HG02623 (cell line): ENCODE measurements around the gene RIMBP2.

Experiments used
- ATAC-seq: cut with Tn5 transposase; IDR thresholded peaks from one replicate; pipeline ENCODE4 v1.9.1; 2021; ENCODE audit warnings: moderate library complexity; ENCODE audit not compliant: unreplicated experiment

RIMBP2 gene

DNA sequence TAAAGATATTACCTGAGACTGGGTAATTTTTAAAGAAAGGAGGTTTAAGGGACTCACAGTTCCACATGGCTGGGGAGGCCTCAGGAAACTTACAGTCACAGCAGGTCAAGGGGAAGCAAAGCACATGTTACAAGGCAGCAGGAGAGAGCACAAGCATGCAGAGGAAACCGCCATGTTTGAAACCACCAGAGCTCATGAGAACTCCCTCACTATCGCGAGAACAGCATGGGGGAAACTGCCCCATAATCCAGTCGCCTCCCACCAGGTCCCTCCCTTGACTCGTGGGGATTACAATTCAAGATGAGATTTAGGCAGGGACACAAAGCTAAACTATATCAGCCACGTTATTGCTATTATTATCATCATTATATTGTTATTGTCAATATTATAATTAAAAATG, 138.7 kb downstream of the RIMBP2 start:
- ATAC-seq: no peak

GRCh38 chr12:130576371-130576816, 139.7 kb downstream of the RIMBP2 start:
- ATAC-seq: no peak

DNA sequence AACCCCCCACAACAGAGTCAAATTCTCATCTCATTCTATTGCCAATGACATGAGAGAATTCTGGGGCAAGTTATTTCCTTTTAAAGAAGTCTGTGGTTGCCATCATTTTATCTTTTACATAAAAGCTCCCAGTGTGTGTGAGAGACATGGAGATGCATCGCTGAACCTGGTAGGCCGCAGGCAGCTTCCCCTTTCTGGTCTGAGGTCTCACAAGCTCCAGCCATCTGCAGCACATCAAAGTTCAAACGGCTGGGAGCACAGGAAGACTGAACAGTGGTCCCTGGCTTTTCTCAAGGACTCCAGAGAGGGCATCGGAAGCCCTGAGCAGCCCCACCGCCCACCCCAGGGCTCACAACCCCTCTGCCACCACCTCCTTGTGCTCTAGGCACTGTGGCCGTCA, 141.7 kb downstream of the RIMBP2 start:
- ATAC-seq: no peak

DNA sequence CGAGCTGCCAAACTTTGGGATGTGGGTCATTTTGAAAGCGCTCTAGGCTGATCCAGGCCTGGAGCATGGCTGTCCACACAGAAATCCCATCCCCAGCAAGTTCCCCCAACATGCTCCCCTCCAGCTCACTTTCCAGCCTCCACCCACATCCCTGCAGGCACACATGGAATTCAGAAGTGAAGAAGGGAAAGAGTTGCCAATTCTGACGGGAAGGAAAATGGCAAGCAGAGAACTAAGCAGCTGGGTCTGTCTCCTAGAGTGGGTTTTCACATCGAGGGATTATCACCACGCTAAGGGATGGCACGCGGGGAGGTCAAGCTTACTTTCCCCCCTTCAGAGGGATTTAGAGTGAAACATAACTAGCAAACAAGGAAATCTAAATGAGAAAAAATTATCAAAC, 142.3 kb downstream of the RIMBP2 start:
- ATAC-seq: no peak

- no peak for ATAC-seq
These were observed 142.9 kb downstream of the RIMBP2 start for GRCh38 chr12:130573235-130573634.

GRCh38 chr12:130572553-130572952, 143.5 kb downstream of the RIMBP2 start:
- ATAC-seq: no peak

DNA sequence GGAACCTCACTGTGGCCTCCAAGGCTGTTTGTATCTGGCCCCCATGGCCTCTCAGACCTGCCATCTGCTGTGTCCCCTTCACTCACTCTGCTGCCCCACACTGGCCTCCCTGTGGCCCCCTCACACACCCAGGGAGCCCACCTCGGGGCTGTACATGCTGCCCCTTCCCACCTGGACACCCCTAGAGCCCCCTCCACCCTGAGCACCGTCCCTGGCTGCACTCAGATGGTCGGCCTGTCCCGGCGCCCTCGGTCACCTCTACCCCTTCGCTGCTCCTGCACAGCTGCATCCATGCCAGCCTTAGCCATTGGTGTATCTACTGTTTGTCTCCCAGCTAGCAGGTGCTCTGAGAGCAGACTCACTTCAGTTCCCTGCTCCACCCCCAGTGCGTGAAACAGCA, 144.4 kb downstream of the RIMBP2 start:
- no peak for ATAC-seq

- no peak for ATAC-seq
These were observed 145.0 kb downstream of the RIMBP2 start for GRCh38 chr12:130571089-130571488.

DNA sequence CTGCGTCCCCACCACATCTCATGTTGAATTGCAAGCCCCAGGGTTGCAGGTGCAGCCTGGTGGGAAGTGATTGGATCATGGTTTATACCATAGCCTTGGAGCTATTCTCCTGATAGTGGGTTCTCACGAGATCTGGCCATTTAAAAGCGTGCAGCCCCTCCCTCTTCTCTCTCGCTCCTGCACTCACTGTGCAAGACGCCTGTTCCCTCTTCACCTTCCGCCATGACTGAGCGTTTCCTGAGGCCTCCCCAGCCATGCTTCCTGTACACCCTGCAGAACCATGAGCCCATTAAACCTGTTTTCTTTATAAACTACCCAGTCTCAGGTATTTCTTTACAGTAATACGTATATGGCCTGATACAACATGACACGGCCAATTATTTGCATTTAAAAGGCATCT, 146.6 kb downstream of the RIMBP2 start:
- no peak for ATAC-seq

GRCh38 chr12:130568501-130568900, 147.6 kb downstream of the RIMBP2 start:
- no peak for ATAC-seq

DNA sequence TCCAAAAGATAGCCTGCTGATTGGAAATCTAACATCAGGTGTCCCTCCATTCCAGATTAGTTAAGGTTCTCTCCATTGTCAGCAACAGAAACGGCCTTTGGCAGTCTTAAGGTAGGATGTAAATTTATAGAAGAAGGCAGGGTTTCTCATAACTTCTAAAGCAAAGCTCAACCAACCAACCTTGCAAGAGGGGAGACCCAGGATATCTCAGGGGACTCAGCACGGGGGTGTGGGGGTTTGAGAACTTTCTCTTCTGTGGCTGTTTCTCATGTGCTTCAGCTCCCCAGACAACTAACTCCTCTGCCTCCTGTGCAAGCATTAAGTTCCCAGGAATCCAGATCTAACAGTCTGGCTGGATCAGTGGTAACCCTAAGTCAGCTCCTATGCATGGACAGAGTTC, 148.1 kb downstream of the RIMBP2 start:
- ATAC-seq: no peak

DNA sequence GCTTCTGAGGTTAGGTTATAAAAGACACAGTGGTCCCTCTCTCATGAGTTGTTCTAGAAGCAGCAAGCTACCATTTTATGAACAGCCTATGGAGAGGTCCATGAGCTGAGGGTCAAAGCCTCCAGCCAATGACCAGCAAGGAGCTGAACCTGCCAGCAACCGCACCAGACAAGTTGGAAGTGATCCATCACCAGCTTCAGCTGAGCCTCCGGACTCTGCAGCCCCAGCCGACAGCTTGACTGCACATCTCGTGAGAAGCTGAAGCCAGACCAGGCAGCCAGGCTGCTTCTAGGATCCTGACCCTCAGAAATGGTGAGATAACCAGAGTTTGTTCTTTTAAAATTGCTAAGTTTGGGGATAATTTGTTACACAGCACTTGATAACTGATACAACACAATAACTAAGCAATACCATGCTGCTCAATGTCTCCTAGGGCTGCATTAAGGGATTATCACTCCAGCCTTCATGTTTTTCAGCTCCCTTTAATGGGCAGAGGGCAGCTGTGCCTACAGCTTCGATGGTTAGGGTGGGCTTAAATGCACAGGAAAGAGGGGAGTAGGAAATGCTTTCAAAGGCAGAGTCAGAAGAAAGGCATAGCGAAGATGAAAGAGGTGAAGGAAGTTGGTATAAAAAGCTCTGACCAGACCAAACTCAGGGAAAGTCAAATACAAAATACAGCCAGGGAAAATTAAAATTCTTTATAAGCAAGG, 149.5 kb downstream of the RIMBP2 start:
- ATAC-seq: no peak

DNA sequence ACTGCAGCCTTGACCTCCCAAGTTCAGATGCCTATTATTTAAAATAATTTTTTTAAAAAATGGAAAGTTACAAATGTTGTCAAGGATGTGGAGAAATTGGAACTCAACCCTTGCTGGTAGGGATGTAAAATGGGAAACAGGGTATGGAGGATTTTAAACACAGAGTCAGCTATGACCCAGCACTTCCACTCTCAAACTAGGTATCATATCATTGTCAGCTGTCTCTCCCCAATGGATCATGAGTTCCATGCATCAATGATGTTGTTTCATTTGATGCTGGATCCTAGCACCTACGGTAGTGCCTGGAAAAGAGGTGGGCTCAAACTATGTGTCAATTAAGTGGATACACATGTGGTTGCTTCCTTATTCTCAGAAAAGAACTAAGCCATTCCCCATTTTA, 150.9 kb downstream of the RIMBP2 start:
- ATAC-seq: no peak

GRCh38 chr12:130563323-130563722, 152.8 kb downstream of the RIMBP2 start:
- no peak for ATAC-seq

GRCh38 chr12:130562716-130563115, 153.4 kb downstream of the RIMBP2 start:
- no peak for ATAC-seq

DNA sequence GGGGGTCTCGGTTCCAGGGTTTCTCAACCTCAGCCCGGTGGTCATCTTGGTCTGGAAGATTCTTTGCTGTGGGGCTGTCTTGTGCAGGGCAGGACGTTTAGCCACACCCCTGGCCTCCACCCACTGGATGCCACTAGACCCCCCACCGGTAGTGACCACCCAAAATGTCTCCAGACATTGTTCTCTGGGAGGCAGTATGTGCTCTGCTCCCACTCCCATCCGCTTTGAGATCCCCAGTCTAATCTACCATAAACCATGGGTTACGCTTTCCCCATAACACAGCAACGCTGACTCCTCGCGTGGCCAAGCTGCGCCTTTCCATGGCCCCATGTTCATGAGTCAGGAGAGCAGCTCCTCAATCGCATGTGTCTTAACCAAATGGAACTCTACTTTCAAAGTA, 155.8 kb downstream of the RIMBP2 start:
- no peak for ATAC-seq

DNA sequence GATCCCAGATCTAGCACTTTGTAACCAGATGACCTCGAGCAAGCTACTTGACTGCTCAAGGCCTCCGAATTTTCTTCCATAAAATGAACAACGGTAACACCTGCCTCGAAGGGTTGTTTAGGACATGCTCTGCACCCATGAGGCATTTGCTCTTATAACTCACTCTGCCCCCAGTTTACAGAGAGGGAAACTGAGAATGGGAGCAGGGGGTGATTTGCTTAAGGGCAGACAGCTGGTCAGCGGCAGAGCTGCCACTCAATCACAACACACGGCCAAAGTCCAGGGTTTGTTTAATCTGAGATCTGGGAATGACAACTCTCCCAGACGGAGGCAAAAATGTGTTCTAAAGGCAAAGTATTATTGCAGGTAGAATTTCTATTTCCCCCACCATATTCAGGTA, 156.3 kb downstream of the RIMBP2 start:
- ATAC-seq: no peak

DNA sequence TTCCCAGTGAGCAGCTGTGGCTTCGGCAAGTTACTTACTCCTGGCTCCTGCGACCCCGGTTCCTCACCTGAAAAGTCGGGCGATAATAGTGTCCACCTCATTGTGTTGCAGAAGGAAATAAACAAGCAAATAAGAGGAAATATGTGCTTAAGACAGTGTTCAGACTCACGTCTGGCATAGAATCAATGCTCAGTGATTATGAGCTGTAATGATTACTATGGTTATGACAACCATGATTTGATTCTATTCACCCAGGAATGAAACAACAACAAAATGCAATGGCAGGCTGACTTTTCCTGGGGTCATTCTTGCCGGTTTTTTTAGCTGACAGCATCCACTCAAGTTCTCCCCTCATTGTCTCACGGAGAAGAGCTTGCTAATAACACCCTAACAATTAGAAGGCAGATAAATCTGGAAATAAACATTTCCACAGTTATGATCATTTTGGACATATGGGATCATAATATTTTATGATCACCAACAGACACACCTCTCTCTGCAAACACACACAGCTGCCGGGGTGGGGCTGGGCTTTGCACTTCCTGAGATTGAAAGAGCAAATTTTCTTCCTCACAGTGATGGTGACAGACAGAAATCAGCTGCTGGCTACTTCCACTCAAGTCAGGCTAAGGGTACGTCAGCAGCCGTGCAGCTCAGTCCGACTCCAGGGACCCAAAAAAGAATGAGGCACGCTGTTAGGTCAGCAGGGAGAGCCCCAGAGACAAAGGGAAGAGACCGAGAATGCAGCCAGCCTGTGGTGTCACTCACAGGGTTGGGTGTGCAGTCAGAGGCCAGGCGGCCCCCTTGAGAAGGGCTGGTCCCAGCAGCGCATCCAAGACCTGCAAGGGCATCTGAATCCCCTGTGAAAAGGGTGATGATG, 158.0 kb downstream of the RIMBP2 start:
- no peak for ATAC-seq

GRCh38 chr12:130557201-130557600, 158.9 kb downstream of the RIMBP2 start:
- no peak for ATAC-seq

DNA sequence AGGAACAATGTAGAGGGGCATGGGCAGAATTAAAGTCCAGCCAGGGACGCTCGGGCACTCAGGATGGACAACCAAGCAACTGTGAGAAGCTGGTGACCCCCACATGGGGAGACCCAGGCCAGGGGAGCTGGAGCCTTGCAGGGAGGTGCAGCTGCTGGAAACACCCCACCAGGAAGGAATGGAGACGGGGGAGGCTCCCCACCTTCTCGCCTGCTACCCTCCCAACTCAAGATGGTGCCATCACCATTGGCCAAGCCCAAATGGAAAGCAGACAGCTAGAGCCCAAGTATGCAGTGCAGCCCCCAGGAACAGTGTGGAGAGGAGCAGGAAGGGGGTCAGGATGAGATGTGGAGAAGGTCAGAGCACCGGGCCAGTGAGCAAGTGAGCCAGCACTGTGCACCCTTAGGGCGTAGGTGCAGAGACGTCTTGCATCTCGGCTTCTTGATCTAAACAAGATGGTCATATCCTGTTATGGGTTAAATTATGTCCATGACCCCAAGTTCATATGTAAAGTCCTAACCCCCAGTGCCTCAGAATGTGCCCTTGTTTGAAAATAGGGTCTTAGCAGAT, 159.5 kb downstream of the RIMBP2 start:
- ATAC-seq: no peak

GRCh38 chr12:130555628-130556485, 160.2 kb downstream of the RIMBP2 start:
- ATAC-seq: no peak
